Heart right ventricle (tissue), 16 donors: ENCODE results near the gene C5orf58. TPM values are rescaled to one million over a fixed set of nuclear protein-coding genes. Genes with fewer than 3 reads are reported as not detected.

Experiments
- ATAC-seq, 8 donors: fragments of 200-7000 bp; cut with Tn5 transposase; one replicate each; pipeline ENCODE4 v1.9.1; 2020; ENCODE audit warnings: mild to moderate bottlenecking in 8 of 8, moderate library complexity in 8 of 8, moderate number of reproducible peaks in 1 of 8
- DNase-seq, 2 donors: peaks; one replicate each; pipeline ENCODE4 v3.0.0-alpha.2; 2020
- H3K27ac ChIP-seq, 10 donors: fragments of 200-600 bp; sonication (generic) in 2 of 10; one replicate each; pipeline versions ENCODE4 v1.5.0 to v1.8.0; 2020 to 2022; ENCODE audit warnings: mild to moderate bottlenecking in 3 of 10
- H3K27me3 ChIP-seq, 7 donors: fragments of 200-600 bp; one replicate each; pipeline ENCODE4 v1.8.0; 2021 to 2022; ENCODE audit warnings: mild to moderate bottlenecking in 2 of 7
- H3K36me3 ChIP-seq, 9 donors: fragments of 200-600 bp; sonication (generic) in 1 of 9; one replicate each; pipeline versions ENCODE4 v1.5.0 to v1.8.0; 2020 to 2022; ENCODE audit warnings: mild to moderate bottlenecking in 2 of 9
- H3K4me1 ChIP-seq, 9 donors: fragments of 200-600 bp; sonication (generic) in 1 of 9; one replicate each; pipeline versions ENCODE4 v1.5.0 to v1.8.0; 2020 to 2022; ENCODE audit warnings: mild to moderate bottlenecking in 4 of 9
- H3K4me3 ChIP-seq, 10 donors: fragments of 200-600 bp; sonication (generic) in 2 of 10; one replicate each; pipeline versions ENCODE4 v1.5.0 to v1.8.0; 2020 to 2022; ENCODE audit warnings: mild to moderate bottlenecking in 7 of 10, moderate library complexity in 2 of 10
- H3K9me3 ChIP-seq, 11 donors: fragments of 200-600 bp in 10 of 11; sonication (generic) in 2 of 11; one replicate each; pipeline versions ENCODE4 v1.5.0 to v1.8.0; 2013 to 2022; ENCODE audit warnings: mild to moderate bottlenecking in 2 of 11, control low read depth in 1 of 11, moderate library complexity in 1 of 11
- CTCF ChIP-seq, 9 donors: fragments of 200-600 bp; sonication (generic) in 2 of 9; IDR thresholded peaks; one replicate each; pipeline versions ENCODE4 v1.5.0 to v1.8.0; 2021 to 2022; ENCODE audit warnings: antibody characterized with exemption in 9 of 9, mild to moderate bottlenecking in 5 of 9, moderate library complexity in 1 of 9
- WGBS, 2 donors: extraction: QIAGEN DNeasy Blood & Tissue Kit; methylation state at CpG; one replicate each; pipeline ENCODE4 v1.1.7; 2013; ENCODE audit warnings: inconsistent platforms in 1 of 2; 5-methylcytosine and 5-hydroxymethylcytosine counted together
- intact Hi-C, 10 donors: fragments of 100-400 bp; cut with DNase I; formaldehyde crosslinking; loops; one replicate each; pipeline versions ENCODE4 v1.11.1 to v1.14.2; 2022
- polyA plus RNA-seq, 2 donors: library from polyadenylated mRNA; stranded (reverse); fragments of 200-250 nt; gene quantifications; one replicate each; pipeline ENCODE4 v1.2.3, GENCODE V29; 2013
- total RNA-seq, 10 donors: library from RNA; stranded (reverse); fragmentation: NEBNext Ultra II Directional in 3 of 10; extraction: Animal tissue kit (Norgen Biotek cat#: 25700) in 3 of 10; gene quantifications; one replicate each; pipeline versions ENCODE4 v1.2.1 to v1.2.4, GENCODE V29; 2021 to 2023
- donor health status: Arrhythmogenic right ventricular cardiomyopathy.
- donor health status: ischemic (EF 13 %, LVEDD 7.1; RV severe dilation, severe dysfunction).
- donor health status: healthy with polysubstance abuse.
- donor health status: DM: no; HTN: yes; CAD: no.
- donor health status: DM: no; HTN: no; CAD: no.
- donor health status: ischemic (EF 25% LVEDD 6.9; RV normal size, moderate dysfunction).
- donor health status: ischemic (EF 25% LVEDD 5.7; RV mildly dilated, moderate dysfunction).
- donor health status: healthy.
- donor health status: DM: yes; HTN: yes; CAD: no.
- donor health status: Ischemic cardiomyopathy.
- donor health status: ischemic (EF 35%, LVEDD 5.7; RV mildly dilated, moderate dysfunction).
- donor health status: nonischemic (EF 11% LVEDD 7.7; RV severe dilation, severe dysfunction).
- donor health status: DM: yes; HTN: yes; CAD: no.
- donor health status: PGD.
- donor health status: ischemic (EF 29% LVEDD 5.4; RV normal size, mild dysfunction).
- donor health status: nonischemic (EF 23%, LVEDD 6.1; RV moderate dilation, normal function).

C5orf58 gene
- total and polyA plus RNA-seq, 12 donors: 0.56 to 1.1 TPM; not detected in 10

- peaks cover 0 to 22% (median 11%) of the 10 kb centered on the region in 7 donors for H3K27me3 ChIP-seq
- intact Hi-C loops: no loop called here
- no peaks in the 10 kb centered on the region for H3K36me3 ChIP-seq
- DNase-seq: no peak
- WGBS, 2 donors: 52 to 68% methylated on average over 3 of the region's 3 CpGs
- no peak overlapping the region for H3K27ac ChIP-seq
- H3K9me3 ChIP-seq: peaks cover 0 to 4% (median 0%) of the 10 kb centered on the region in 11 donors
- TF ChIP-seq CTCF (IDR thresholded peaks at IDR 0.05): no peak
- H3K4me1 ChIP-seq: no peaks in the 10 kb centered on the region
- no peak for ATAC-seq
- no peak overlapping the region for H3K4me3 ChIP-seq
These were observed 26.6 kb upstream of the C5orf58 start for GRCh38 chr5:170206216-170206615.

- DNase-seq (no peak), ATAC-seq (no peak)
- no peak overlapping the region for H3K4me3 ChIP-seq
- no peaks in the 10 kb centered on the region for H3K4me1 ChIP-seq
- H3K27me3 ChIP-seq: peaks cover 0 to 22% (median 11%) of the 10 kb centered on the region in 7 donors
- intact Hi-C loops: no loop called here
- H3K36me3 ChIP-seq: no peaks in the 10 kb centered on the region
- no peak for TF ChIP-seq CTCF (IDR thresholded peaks at IDR 0.05)
- H3K27ac ChIP-seq: no peak overlapping the region
- 93 to 94% methylated on average over 8 of the region's 8 CpGs for WGBS, 2 donors
- H3K9me3 ChIP-seq: peaks cover 0 to 4% (median 0%) of the 10 kb centered on the region in 11 donors
These were observed 25.8 kb upstream of the C5orf58 start for GRCh38 chr5:170206958-170207357.

DNA sequence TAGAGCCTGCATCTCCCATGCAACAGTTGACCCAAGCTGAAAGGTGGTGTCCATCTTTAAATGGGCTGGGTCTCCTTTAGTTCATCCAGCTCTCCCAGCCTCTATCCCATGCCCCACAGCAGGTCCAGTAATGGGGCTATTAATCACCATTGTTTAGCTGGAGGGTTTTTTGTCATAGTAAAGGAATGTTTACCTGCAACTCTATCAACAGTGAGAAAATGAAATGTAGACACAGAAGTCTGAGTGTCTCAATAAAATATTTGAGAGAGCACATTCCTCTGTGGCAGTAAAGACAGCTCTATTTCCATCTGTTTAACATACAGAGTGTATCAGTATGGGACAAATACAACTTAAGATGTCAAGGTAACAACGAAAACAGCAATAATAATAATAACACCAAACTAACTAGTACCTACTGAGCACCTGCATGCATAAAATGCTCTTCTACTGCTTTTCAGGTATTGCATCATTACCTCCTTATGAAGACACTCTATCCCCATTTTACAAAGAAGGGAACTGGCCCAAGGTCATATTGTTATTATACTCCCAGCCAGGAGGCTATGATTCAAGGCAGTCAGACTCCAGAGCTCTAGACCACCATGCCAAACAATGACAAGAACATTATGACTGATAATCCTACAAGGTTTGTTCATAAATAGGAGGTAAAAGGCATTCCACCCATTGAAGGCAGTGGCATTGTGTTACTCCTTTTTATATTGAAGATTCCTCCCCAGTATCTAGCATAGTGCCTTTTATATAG is 21.0 kb upstream of the C5orf58 start:
- Histone ChIP-seq H3K27ac (no peak overlapping the region), H3K9me3 (peaks cover 0 to 4% (median 0%) of the 10 kb centered on the region in 11 donors), H3K27me3 (peaks cover 0 to 18% (median 4%) of the 10 kb centered on the region in 7 donors), H3K4me1 (no peaks in the 10 kb centered on the region), H3K4me3 (no peak overlapping the region), H3K36me3 (no peaks in the 10 kb centered on the region)
- WGBS, 2 donors: 74 to 96% methylated on average over 1 of the region's 1 CpG
- ATAC-seq (no peak), DNase-seq (no peak)
- intact Hi-C loops: loop anchor here in 1 of 10 donors (5.0 kb wide), 1 partner anchor 1076 kb away; no protein-coding TSS in a partner anchor
- TF ChIP-seq CTCF (IDR thresholded peaks at IDR 0.05): no peak

DNA sequence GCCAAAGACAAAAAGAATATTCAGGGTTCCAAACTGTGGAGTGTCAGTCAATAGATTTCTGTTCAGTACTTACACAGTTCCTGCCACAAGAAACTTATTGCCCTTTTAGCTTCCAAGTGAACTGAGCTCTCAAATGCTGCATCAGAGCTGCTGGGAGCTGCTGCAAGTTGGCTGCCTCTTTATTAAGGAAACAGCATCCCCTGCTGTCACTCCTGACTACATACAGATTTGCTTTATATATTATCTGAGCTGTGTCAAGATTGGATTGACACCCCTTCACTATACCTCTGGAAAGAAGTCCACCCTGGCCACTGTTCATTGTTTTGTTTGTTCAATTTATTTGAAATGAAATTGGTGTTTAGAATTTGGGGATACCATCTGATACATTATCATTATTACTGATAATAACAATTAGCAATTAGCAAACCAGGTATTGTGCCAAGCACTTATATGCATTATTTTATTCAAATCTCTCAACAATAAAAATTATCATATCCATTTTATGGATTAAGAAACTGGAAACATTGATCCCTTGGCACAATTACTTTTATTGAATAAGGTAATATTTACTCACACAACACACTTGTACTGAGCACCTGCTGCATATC is 16.4 kb upstream of the C5orf58 start:
- DNase-seq (peak in 1 of 2 donors; percentile 23), ATAC-seq (peak in 2 of 8 donors; percentile 41 to 55)
- intact Hi-C loops: loop anchor here in 2 of 10 donors (1.0 to 2.0 kb wide), 2 partner anchors 116 kb away; no protein-coding TSS in a partner anchor
- no peaks in the 10 kb centered on the region for H3K9me3 ChIP-seq
- peaks cover 0 to 6% (median 0%) of the 10 kb centered on the region in 9 donors for H3K4me1 ChIP-seq
- peak in 8 of 9 donors; percentile 18 to 61 (median 55) for TF ChIP-seq CTCF (IDR thresholded peaks at IDR 0.05)
- no peaks in the 10 kb centered on the region for H3K36me3 ChIP-seq
- no peak overlapping the region for H3K27ac ChIP-seq
- no peak overlapping the region for H3K4me3 ChIP-seq
- H3K27me3 ChIP-seq: peaks cover 0 to 9% (median 0%) of the 10 kb centered on the region in 7 donors
